Nephron (organoid): ENCODE results near the gene SLC2A9.

Experiments used
- H3K27ac Mint-ChIP-seq, 3 experiments: 2 replicates each; pipeline ENCODE4 v1.8.0; 2020; ENCODE audit warnings: mixed read lengths in 3 of 3, mild to moderate bottlenecking in 2 of 3, moderate library complexity in 1 of 3
- H3K27me3 Mint-ChIP-seq: 2 replicates; pipeline ENCODE4 v1.8.0; 2021; ENCODE audit warnings: low read depth, mild to moderate bottlenecking, moderate library complexity, mixed read lengths
- H3K36me3 Mint-ChIP-seq: 2 replicates; pipeline ENCODE4 v1.8.0; 2020; ENCODE audit warnings: low read depth, mixed read lengths
- H3K4me1 Mint-ChIP-seq: 2 replicates; pipeline ENCODE4 v1.8.0; 2020; ENCODE audit warnings: mixed read lengths
- H3K4me3 Mint-ChIP-seq, 3 experiments: 2 replicates each; pipeline ENCODE4 v1.8.0; 2020; ENCODE audit warnings: mild to moderate bottlenecking in 3 of 3, mixed read lengths in 3 of 3, moderate library complexity in 2 of 3
- H3K9me3 Mint-ChIP-seq: 2 replicates; pipeline ENCODE4 v1.8.0; 2020; ENCODE audit warnings: mixed read lengths
- CTCF ChIP-seq, 3 experiments: fragments of 200-600 bp; sonication (generic); IDR thresholded peaks; one replicate each; pipeline ENCODE4 v1.5.0; 2021; ENCODE audit warnings: antibody characterized with exemption in 3 of 3; ENCODE audit not compliant: unreplicated experiment in 3 of 3

SLC2A9 gene

DNA sequence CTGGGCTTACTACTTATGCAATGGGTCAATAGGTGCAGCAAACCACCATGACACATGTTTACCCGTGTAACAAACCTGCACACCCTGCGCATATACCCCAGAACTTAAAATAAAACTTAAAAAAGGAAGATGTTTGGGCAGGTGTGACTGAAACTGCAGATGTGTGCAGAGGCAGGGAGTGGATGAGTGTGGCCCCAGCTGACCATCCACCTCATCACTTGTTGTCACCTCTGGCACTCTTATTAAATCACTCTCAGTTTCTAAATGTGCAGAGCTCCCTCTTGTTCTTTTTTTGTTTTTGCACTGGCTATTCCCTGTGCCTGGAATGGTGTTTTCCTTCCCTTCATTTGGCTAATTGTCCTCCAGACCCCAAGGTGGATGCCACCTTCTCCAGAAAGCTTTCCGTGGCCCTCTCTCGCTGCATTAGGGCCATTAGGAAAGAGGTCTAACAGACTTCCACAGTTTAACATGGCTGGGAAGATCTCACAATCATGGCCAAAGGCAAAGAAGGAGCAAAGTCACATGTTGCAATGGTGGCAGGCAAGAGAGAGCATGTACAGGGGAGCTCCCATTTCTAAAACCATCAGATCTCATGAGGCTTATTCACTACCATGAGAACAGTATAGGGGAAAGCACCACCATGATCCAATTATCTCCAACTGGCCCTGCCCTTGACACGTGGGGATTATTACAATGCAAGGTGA lies 58.5 kb downstream of the SLC2A9 start:
- H3K36me3 Mint-ChIP-seq = no peaks in the 10 kb centered on the region
- H3K27ac Mint-ChIP-seq = no peak overlapping the region
- peaks cover 12% of the 10 kb centered on the region for H3K27me3 Mint-ChIP-seq
- no peak overlapping the region for H3K4me3 Mint-ChIP-seq
- peaks cover 24% of the 10 kb centered on the region for H3K9me3 Mint-ChIP-seq
- no peak for TF ChIP-seq CTCF (IDR thresholded peaks at IDR 0.05; ENCODE audit: unreplicated experiment in 3 of 3)
- no peaks in the 10 kb centered on the region for H3K4me1 Mint-ChIP-seq

DNA sequence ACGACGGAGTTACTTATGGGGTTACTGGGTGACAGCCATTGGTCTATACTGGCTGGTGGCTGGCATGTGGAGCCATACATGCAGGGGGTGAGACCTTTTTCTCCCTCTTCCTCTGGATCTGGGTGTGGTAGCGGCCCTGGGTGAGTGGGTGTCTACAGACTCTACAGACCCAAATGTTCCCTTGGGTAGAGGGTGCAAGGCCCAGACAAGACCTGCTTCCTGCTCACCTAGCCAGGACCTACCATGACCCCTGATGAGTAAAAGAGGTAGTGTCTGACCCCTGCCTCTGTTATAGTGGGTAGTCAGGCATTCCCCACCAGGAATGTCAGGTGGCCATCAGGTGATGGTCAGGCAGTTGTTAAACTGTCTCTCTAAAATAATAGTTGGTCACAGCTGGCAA lies 66.8 kb downstream of the SLC2A9 start:
- TF ChIP-seq CTCF (IDR thresholded peaks at IDR 0.05; ENCODE audit: unreplicated experiment in 3 of 3) = no peak
- Mint-ChIP-seq H3K27ac (no peak overlapping the region), H3K36me3 (no peaks in the 10 kb centered on the region), H3K27me3 (no peaks in the 10 kb centered on the region), H3K9me3 (peaks cover 10% of the 10 kb centered on the region), H3K4me3 (no peak overlapping the region), H3K4me1 (peaks cover 4% of the 10 kb centered on the region)

DNA sequence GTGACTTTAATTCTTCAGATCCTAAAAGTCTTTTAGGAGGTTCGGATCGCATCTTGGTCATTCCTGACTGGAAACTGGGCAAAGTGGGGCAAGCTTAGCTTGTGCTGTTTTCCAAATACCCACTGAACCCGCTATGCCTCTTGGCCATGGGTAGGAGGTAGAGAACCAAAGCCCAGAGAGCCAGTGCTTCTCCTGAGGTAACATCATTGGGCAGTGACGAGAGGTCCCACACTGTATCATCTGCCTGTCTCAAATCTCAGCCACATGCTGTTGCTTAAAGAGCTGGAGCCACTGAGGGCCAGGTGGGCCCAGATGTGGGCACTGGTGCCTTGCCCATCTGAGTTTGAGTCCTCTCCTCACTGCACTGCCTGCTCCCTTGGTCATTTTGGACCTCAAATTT lies 68.2 kb downstream of the SLC2A9 start:
- peaks cover 5% of the 10 kb centered on the region for H3K4me1 Mint-ChIP-seq
- peaks cover 5% of the 10 kb centered on the region for H3K9me3 Mint-ChIP-seq

DNA sequence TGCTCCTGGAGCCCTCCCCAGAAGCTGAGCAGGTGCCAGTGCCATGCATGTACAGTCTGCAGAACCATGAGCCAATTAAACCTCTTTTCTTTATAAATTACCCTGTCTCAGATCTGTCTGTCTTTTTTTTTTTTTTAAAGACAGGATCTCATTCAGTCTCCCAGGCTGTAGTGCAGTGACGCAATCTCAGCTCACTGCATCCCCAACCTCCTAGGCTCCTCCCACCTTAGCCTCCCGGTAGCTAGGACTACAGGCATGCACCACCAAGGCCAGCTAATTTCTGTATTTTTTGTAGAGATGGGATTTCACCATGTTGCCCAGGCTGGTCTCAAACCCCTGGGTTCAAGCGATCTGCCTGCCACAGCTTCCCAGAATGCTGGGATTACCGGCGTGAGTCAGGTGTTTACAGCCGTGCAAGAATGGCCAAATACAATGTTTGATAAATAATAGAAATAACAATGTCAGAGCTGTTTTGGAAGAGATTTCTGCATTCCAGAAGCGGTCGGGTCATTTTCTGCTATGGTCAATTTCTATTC lies 68.8 kb downstream of the SLC2A9 start:
- peaks cover 5% of the 10 kb centered on the region for H3K27me3 Mint-ChIP-seq
- no peaks in the 10 kb centered on the region for H3K36me3 Mint-ChIP-seq
- TF ChIP-seq CTCF (IDR thresholded peaks at IDR 0.05; ENCODE audit: unreplicated experiment in 3 of 3) = no peak
- peaks cover 5% of the 10 kb centered on the region for H3K4me1 Mint-ChIP-seq
- no peak overlapping the region for H3K4me3 Mint-ChIP-seq
- no peak overlapping the region for H3K27ac Mint-ChIP-seq
- H3K9me3 Mint-ChIP-seq = peaks cover 5% of the 10 kb centered on the region

More for the DNA sequence above, 68.2 kb downstream of the SLC2A9 start:
- no peaks in the 10 kb centered on the region for H3K36me3 Mint-ChIP-seq
- no peaks in the 10 kb centered on the region for H3K27me3 Mint-ChIP-seq
- H3K4me3 Mint-ChIP-seq = no peak overlapping the region
- no peak for TF ChIP-seq CTCF (IDR thresholded peaks at IDR 0.05; ENCODE audit: unreplicated experiment in 3 of 3)
- H3K27ac Mint-ChIP-seq = no peak overlapping the region

GRCh38 chr4:9949573-9949972 lies 71.7 kb downstream of the SLC2A9 start:
- H3K4me3 Mint-ChIP-seq = no peak overlapping the region
- H3K27me3 Mint-ChIP-seq = peaks cover 5% of the 10 kb centered on the region
- H3K36me3 Mint-ChIP-seq = no peaks in the 10 kb centered on the region
- H3K4me1 Mint-ChIP-seq = peaks cover 5% of the 10 kb centered on the region
- H3K27ac Mint-ChIP-seq = peak overlapping the region in 1 of 3 experiments; percentile 10
- no peaks in the 10 kb centered on the region for H3K9me3 Mint-ChIP-seq
- no peak for TF ChIP-seq CTCF (IDR thresholded peaks at IDR 0.05; ENCODE audit: unreplicated experiment in 3 of 3)
